Activated CD4-positive, alpha-beta memory T cell treated with anti-CD3 and anti-CD28 coated beads, Interleukin-2, amount 10 ng/mL, durations not matched to agents 7 days and 5 days (primary cell): Measurements from ENCODE around the gene MAP2K7. TPM values are rescaled to one million over a fixed set of nuclear protein-coding genes. Genes with fewer than 3 reads are reported as not detected.

Experiments
- CTCF ChIA-PET: fragments of 350-600 bp; sonication (Branson Sonifier 250); formaldehyde crosslinking; loops from one replicate; lab custom pipeline; 2021; ENCODE audit warnings: antibody characterized with exemption, inconsistent platforms; lab: Charles Lee
- POLR2A ChIA-PET: fragments of 350-600 bp; sonication (Branson Sonifier 250); formaldehyde crosslinking; loops from one replicate; lab custom pipeline; 2021; ENCODE audit warnings: antibody characterized with exemption; lab: Charles Lee
- DNase-seq: peaks from one replicate; pipeline ENCODE4 v3.0.0-alpha.2; 2020
- H3K27ac Mint-ChIP-seq: one replicate; pipeline ENCODE4 v1.8.0; 2021; ENCODE audit warnings: mild to moderate bottlenecking, mixed read lengths
- H3K27me3 Mint-ChIP-seq: one replicate; pipeline ENCODE4 v1.8.0; 2021; ENCODE audit warnings: mixed read lengths
- H3K36me3 Mint-ChIP-seq: one replicate; pipeline ENCODE4 v1.8.0; 2021; ENCODE audit warnings: low read depth, mixed read lengths
- H3K4me1 Mint-ChIP-seq: one replicate; pipeline ENCODE4 v1.8.0; 2021; ENCODE audit warnings: mixed read lengths
- H3K4me3 Mint-ChIP-seq: one replicate; pipeline ENCODE4 v1.8.0; 2021; ENCODE audit warnings: mild to moderate bottlenecking, mixed read lengths
- H3K9me3 Mint-ChIP-seq: one replicate; pipeline ENCODE4 v1.8.0; 2021; ENCODE audit warnings: mixed read lengths
- total RNA-seq, 2 experiments: library from RNA; stranded (reverse); gene quantifications; one replicate each; pipeline ENCODE4 v1.2.3, GENCODE V29; 2021

The MAP2K7 gene
- total RNA-seq, 2 experiments from 2014 or later, result 42.6 to 42.9 TPM

- no peak overlapping the region for H3K27ac Mint-ChIP-seq
- H3K4me1 Mint-ChIP-seq, result peaks cover 1% of the 10 kb centered on the region
- H3K27me3 Mint-ChIP-seq, result no peaks in the 10 kb centered on the region
- no peaks in the 10 kb centered on the region for H3K9me3 Mint-ChIP-seq
- CTCF ChIA-PET, result no interaction called here
- peaks cover 18% of the 10 kb centered on the region for H3K36me3 Mint-ChIP-seq
- no peak overlapping the region for H3K4me3 Mint-ChIP-seq
- DNase-seq, result no peak
- POLR2A ChIA-PET, result interaction anchor here (0.6 kb wide), 1 partner anchor 213 kb away, joined by 3 read pairs; no protein-coding TSS in a partner anchor
Measured at GRCh38 chr19:7961920-7962626, 58.4 kb downstream of the MAP2K7 start.

DNA sequence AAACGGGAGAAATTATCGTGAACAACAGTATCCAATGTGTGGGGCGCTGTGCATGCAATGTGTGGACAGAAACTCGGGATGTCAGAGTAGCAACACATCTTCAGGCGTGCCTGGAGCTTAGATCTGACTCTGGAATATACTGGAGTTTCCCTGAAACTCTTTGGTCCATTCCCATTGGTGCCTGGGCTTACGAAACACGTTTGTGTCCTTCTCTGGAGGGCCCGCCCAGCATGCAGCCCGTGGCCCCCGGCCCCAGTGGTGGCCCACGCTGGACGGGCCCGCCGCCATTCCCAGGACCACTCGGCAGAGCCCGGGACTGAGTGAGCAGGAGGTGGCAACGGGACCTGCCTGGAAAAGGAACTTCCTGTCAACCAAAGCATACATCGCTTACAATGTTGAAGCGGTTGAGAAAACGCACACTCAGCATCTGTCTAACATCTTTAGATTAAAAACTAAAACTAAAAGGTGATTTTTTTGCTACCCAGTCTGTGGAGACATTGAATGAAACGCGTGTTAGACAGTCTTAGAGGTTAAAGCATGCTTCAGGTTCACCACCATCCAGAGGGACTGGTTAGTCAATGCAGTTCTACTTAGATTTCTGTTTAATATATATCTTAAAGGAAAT, 59.1 kb downstream of the MAP2K7 start:
- POLR2A ChIA-PET, result interaction anchor here (0.6 kb wide), 1 partner anchor 213 kb away, joined by 3 read pairs; no protein-coding TSS in a partner anchor
- no peak overlapping the region for H3K4me3 Mint-ChIP-seq
- peaks cover 25% of the 10 kb centered on the region for H3K36me3 Mint-ChIP-seq
- peaks cover 1% of the 10 kb centered on the region for H3K4me1 Mint-ChIP-seq
- H3K27me3 Mint-ChIP-seq, result no peaks in the 10 kb centered on the region
- no peak for DNase-seq
- no peak overlapping the region for H3K27ac Mint-ChIP-seq
- CTCF ChIA-PET, result no interaction called here
- H3K9me3 Mint-ChIP-seq, result no peaks in the 10 kb centered on the region

- Mint-ChIP-seq H3K4me3 (no peak overlapping the region), H3K27me3 (no peaks in the 10 kb centered on the region), H3K9me3 (no peaks in the 10 kb centered on the region), H3K4me1 (peaks cover 1% of the 10 kb centered on the region), H3K27ac (no peak overlapping the region), H3K36me3 (peaks cover 25% of the 10 kb centered on the region)
- no peak for DNase-seq
- POLR2A ChIA-PET, result no interaction called here
- CTCF ChIA-PET, result no interaction called here
Measured at GRCh38 chr19:7963566-7963965, 59.9 kb downstream of the MAP2K7 start.

Other genes starting within 250 kb of the MAP2K7 start
- gene RETN, start 234.8 kb upstream of the MAP2K7 start, total RNA-seq, result not detected
- not detected for gene MCEMP1, start 226.8 kb upstream of the MAP2K7 start, total RNA-seq
- 10 to 100 TPM; 92.5 to 94.7 TPM for gene TRAPPC5, start 223.0 kb upstream of the MAP2K7 start, total RNA-seq
- under 1 TPM; 0.60 to 0.95 TPM for gene FCER2, start 201.7 kb upstream of the MAP2K7 start, total RNA-seq
- gene CLEC4G, start 171.8 kb upstream of the MAP2K7 start, total RNA-seq, result not detected
- not detected for gene CD209, start 156.3 kb upstream of the MAP2K7 start, total RNA-seq
- gene CLEC4M, start 140.6 kb upstream of the MAP2K7 start, total RNA-seq, result not detected
- gene EVI5L, start 73.7 kb upstream of the MAP2K7 start, total RNA-seq, result 1 to 10 TPM; 7.0 to 7.7 TPM
- under 1 TPM; 0.05 to 0.13 TPM for gene PRR36, start 29.5 kb upstream of the MAP2K7 start, total RNA-seq
- gene LRRC8E, start 15.4 kb upstream of the MAP2K7 start, total RNA-seq, result not detected
- 1 to 10 TPM; 4.2 to 4.6 TPM for gene TGFBR3L, start 11.0 kb downstream of the MAP2K7 start, total RNA-seq
- gene SNAPC2, start 16.5 kb downstream of the MAP2K7 start, total RNA-seq, result 10 to 100 TPM; 20.4 to 24.1 TPM
- gene CTXN1, start 22.3 kb downstream of the MAP2K7 start, total RNA-seq, result not detected
- gene TIMM44, start 39.8 kb downstream of the MAP2K7 start, total RNA-seq, result 10 to 100 TPM; 48.4 to 50.9 TPM
- gene ELAVL1, start 101.8 kb downstream of the MAP2K7 start, total RNA-seq, result 100 to 1,000 TPM in 1 of 2 experiments, 10 to 100 TPM in 1; 93.6 to 102 TPM
- gene CCL25, start 148.9 kb downstream of the MAP2K7 start, total RNA-seq, result not detected
- gene FBN3, start 245.7 kb downstream of the MAP2K7 start, total RNA-seq, result not detected